Fibroblast of skin of right biceps (primary cell): Measurements from ENCODE around the gene ZDHHC24.
A peak's percentile ranks its signal among the peaks of the same experiment; 100 is the strongest.
"Not testable (repeated sequence)": the region's sequence is repeated elsewhere in the genome, so short reads cannot be mapped to it uniquely, and the experiment has no call there.

ENCODE experiments used
- DNase-seq: peaks from one replicate; pipeline ENCODE4 v3.0.0-alpha.2; 2013

Gene ZDHHC24, protein sequence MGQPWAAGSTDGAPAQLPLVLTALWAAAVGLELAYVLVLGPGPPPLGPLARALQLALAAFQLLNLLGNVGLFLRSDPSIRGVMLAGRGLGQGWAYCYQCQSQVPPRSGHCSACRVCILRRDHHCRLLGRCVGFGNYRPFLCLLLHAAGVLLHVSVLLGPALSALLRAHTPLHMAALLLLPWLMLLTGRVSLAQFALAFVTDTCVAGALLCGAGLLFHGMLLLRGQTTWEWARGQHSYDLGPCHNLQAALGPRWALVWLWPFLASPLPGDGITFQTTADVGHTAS

DNA sequence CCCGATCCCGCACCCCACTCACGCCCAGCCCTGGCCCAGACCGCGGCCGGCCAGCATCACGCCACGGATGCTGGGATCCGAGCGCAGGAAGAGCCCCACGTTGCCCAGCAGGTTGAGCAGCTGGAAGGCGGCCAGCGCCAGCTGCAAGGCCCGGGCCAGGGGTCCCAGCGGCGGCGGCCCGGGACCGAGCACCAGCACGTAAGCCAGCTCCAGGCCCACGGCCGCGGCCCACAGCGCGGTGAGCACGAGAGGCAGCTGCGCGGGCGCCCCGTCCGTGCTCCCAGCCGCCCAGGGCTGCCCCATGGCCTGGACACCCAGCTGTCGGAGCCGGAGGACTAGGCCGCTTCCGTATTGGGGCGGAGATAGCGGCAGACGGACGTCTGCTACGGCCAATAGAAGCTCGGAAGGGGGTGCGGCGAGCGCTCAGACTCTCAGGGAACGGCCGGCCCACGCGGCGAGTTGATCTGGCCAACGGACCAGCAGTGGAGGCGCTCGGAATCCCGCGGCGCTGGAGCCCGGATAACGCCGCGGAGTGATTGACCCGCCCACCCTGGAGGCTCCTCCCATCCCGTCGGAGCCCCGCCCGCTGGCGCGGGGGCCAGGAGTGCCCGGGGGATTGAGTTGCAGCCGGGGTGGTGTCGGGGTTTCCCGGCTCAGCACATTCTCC lies at the start of gene ZDHHC24:
TSS of gene ZDHHC24 (minus strand) at position 348 of the 667 bp plus-strand sequence. CDS start at position 303, 45 bp downstream.
- peak; percentile 97 for DNase-seq

DNA sequence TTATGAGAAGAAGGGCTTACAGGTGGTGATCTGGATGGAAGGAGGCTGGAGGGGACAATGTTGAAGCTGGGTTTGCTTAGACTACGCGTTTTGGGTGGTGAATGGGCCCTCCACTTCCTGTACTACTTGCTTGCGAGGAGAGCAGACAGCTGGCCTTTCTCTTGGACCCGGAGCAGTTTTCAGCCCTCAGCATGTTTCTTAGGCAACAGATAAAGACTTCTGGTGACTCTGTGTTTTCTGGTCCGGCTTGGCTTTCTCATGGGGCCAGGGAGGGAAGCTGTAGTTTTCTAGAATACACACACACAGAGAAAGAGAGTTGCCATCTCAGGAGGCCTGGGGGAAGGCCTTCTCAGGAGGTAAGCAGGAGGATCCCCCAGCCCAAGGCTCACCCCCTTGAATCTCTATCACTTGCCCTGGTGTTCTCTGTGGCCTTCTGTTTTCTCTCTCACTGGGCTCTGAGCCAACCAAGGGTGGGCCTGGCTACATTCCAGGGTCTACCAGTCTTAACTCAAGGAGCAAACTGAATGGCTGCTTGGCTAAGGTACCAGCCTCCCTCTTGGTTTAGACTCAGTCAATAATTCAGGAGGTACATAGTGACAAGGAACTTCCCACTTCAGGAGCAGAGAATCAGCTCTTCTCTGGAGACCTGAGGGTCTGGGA lies 49.5 kb upstream of the ZDHHC24 start:
- DNase-seq = no peak

DNA sequence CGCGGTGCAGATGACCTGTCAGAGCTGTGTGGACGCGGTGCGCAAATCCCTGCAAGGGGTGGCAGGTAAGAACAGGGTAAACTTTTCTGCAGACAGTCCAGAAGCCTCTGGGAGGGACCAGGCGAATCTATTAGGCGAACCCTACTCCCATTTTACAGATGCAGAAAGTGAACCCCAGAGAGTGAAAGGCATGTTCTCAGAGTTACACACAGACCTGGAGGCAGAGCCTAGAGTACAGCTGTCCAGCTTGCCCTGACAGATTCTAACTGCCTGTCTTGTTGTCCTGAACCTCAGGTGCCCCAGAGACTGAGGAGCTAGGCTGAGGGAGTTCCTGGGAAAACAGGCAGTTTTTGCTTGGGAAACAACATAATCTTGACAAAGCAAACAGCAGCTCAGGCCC lies 47.8 kb upstream of the ZDHHC24 start:
- DNase-seq = no peak

DNA sequence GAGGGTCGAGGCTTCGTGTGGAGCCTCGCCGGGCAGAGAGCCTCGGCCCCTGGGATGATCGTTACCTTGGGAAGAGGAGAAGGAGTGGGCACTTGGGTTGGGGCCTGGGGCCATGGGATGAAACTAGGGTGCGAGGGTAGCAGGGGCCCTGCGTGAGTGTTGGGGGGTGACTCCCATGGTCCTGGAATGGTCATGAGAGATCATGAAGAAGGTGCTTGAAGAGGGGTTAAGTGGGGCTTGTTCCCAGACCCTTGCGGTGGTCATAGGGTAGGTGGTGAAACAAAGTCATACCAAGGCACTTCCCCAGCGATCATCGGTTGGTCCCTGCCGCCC lies 47.4 kb upstream of the ZDHHC24 start:
- DNase-seq = no peak

DNA sequence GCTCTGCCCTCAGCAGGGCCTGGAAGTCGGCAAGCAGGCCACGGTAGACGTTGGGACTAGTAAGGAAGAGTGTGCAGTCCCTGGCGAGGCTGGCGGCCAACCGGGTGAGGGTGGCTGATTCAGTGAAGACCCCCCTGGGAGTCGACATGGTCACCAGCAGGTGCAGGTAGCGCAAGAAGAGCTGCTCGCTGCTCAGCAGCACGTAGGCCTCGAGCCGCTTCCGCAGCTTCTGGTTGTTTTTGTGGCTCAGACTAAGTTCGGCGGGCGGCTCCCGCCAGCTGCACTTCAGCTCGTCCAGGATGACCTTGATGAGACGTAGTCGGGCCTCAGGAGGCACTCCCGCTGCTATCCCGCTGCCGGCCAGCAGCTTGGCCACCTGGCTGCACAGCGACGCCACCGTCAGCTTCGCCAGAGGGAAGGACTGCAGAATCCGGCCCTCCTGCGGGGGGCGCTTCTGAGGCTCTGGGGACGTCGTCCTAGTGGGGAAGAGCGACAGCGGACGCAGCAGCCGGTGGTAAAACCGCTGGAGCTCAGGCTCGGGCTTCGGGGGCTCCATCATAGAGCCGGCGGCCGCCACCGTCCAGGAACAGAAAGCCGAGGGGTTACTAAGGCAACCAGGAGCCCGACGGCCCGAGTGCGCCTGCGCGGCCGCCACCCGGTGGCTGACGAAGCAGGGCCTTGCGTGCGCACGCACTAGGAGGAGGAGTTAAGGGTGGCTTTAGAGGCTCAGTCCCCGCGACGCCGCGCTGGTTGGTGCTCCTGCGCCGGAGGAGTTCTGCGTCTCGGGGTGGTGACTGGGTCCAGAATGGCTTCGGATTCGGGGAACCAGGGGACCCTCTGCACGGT lies 46.8 kb upstream of the ZDHHC24 start, which contains the start of the genes CCDC87 and CCS:
TSS of gene CCDC87 (minus strand) at position 607 of the 846 bp plus-strand sequence. CDS start at position 559, 48 bp downstream.
TSS of gene CCS (plus strand) at position 729 of the 846 bp plus-strand sequence. CDS start at position 806, 77 bp downstream.
- peak; percentile 93 for DNase-seq

DNA sequence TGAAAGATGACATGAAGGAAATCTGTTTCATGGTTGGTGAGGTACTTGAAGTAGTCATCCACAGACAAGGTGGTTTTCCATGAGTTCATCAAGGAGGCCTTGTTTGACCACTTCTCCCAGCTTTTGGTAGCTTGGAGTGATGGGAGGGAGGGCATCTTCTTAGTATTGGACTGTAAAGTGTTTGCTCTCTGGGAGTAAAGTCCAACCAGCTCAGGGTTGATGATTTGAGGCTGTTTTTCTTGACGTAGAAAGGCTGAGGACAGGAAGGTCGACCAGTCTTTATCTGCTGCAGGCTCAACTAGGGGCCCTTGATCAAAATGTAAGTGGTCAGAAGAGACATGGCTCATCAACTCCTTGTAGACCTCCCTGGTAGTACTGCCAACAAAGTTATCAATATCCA lies 45.3 kb upstream of the ZDHHC24 start:
- DNase-seq = no peak

DNA sequence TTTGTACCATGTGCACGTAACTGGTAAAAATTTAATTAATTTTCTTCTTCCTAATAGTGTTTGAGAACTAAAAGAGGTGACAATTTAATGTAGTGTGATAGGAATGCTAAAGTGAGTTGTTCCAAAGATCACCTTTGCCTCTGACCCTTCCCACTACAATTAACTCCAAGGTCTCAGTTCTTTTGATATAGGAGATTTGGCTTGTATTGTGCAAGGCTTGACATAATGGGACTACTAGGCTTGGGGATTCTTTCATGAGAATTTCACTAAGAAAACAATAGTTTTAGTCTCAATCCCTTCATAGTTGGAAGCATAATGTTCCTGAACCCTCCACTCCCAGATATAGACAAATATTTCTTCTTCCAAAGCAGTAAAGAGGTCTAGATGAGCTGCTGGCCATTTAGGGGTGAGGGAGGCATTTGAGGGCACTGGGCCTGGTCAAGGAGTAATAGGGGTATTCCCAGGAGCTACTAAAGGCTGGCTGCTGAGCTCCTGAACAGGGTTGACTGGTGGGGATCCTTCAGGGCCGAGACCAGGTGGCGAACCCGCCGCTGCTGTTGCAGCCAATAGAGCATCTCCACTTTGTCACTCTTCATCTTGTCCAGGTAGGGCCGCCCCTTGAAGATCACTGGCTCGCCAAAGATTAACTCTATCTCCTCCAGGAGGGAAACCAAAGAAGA lies 44.3 kb upstream of the ZDHHC24 start:
- DNase-seq = no peak

DNA sequence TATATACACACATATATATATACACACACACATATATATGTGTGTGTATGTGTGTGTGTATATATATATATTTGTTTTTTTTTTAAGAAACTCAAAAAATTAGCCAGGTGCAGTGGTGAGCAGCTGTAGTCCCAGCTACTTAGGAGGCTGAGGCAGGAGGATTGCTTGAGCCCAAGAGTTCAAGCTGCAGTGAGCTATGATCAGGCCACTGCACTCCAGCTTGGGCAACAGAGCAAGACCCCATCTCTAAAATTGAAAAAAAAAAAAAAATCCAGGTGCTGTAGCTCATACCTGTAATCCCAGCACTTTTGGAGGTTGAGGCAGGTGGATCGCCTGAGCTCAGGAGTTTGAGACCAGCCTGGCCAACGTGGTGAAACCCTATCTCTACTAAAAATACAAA lies 43.5 kb upstream of the ZDHHC24 start:
- DNase-seq = not testable (repeated sequence)

DNA sequence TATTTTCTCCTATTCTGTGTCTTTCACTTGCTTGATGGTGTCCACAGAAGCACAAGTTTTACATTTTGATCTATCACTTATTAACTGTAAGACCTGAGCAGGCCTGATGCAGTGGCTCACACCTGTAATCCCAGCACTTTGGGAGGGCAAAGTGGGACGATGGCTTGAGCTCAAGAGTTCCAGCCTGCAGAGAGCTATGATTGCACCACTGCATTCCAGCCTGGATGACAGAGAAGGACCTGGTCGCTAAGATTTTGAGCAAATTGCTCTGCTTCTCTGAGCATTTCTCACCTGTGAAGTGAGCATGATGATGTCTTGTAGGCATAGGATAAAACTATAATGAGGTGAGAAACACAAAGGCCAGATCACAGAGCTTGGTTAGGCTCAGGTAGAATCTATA lies 40.3 kb upstream of the ZDHHC24 start:
- no peak for DNase-seq

DNA sequence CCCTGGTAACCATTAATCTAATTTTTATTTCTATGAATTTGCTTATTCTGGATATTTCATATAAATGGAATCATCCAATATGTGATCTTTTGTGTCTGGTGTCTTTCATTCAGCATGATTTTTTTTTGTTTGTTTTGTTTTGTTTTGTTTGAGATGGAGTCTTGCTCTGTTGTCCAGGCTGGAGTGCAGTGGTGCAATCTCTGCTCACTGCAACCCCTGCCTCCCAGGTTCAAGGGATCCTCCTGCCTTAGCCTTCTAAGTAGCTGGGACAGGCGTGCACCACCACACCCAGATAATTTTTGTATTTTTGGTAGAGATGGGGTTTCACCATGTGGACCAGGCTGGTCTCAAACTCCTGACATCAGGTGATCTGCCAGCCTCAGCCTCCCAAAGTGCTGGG lies 39.6 kb upstream of the ZDHHC24 start:
- DNase-seq = not testable (repeated sequence)

DNA sequence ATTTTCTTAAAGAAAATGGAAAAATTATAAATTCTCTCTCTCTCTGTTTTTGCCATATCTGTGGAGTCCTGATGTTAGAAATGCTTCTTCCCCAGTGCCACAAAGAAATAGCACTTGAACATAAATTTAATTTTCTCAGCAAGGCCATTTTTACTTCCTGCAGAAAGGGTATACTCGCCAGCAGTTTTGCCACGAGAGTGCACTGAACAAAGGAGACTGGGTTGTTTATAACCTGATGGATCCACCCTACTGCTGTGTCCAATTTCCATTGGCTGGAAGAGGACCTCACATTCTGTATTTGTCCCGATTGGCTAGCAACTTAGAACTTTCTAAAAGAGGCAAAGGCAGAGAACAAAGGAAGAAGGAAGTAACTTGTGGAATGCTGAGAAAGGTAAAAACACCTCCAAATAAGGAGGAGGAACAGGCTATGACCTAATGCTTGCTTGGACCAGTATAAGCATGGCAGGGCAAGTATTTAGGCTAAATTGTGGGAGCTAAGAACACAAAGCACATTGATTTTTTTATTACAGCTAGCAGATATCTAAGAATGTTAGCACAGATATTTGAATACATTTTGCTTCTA lies 36.8 kb upstream of the ZDHHC24 start:
- not testable (repeated sequence) for DNase-seq

DNA sequence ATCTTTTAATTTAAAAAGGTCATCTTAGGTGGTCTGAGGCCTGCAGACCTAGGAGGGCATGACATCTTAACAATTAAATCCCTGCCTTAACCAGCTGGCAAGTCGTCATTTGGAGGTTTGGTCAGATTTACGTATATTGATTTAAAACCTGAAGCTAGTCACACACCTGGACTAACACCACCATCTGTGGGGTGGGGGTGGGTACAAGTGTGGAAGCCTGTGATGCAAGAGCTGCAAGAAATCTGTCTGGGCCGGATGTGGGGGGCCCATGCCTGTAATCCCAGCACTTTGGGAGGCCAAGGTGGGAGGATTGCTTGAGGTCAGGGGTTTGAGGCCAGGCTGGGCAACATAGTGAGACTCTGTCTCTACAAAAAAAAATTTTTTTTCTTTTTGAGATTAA lies 35.4 kb upstream of the ZDHHC24 start:
- no peak for DNase-seq

DNA sequence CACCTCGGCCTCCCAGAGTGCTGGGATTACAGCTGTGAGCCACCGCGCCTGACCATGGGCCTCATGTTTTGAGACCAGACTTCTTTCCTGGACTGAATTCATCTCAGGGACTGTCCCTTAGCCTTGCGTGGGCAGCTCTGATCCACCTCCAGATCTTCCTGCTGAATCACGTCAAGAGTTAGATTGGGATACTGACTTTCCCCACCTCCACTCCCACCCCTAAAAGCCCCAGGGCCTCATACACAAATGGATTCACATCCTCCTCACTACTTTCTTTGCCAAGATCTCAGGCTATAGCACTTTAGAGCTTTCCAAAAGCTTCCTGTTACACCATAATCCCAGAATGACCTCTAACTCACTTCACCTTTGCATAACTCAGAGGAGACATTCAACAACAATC lies 35.0 kb upstream of the ZDHHC24 start:
- DNase-seq = no peak

DNA sequence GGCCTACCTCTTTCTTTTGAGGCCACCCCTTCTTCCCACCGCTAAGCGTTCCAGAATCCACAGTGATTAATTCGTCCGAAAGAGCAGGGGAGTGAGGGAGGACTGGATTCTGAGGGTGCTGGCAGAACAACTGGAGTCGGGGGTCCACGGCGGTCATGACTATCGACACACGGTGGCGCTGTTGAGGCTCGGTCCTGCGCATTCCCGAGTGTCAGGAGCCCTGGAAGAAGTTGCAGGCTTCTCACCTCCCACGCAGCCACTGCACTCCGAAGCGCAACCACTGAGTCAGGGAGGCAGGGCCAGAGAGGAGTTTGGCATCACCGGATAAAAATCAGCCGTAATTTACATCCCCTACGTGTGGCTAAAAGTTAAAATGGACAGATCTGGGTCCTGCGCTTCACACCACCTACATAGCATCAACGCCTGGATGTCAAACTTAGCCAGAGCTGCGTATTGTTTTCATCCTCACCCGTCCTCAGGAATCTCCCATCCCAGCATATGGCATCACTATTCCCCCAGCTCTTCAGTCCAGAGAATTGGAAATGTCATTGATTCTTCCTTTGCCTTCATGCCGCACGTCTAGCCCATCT lies 33.3 kb upstream of the ZDHHC24 start:
- DNase-seq = peak; percentile 69

DNA sequence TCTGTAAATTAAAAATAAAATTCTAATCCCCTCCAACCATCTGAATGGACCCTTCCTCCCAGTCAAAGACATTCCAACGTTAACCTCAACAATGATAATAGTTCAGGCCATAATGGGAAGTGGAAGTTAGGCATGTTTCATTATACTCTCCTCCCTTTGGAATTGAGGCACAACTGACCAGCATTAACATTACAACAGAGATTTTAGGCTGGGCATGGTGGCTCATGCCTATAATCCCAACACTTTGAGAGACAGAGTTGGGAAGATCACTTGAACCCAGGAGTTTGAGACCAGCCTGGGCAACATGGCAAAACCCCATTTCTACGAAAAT lies 25.0 kb upstream of the ZDHHC24 start:
- no peak for DNase-seq

DNA sequence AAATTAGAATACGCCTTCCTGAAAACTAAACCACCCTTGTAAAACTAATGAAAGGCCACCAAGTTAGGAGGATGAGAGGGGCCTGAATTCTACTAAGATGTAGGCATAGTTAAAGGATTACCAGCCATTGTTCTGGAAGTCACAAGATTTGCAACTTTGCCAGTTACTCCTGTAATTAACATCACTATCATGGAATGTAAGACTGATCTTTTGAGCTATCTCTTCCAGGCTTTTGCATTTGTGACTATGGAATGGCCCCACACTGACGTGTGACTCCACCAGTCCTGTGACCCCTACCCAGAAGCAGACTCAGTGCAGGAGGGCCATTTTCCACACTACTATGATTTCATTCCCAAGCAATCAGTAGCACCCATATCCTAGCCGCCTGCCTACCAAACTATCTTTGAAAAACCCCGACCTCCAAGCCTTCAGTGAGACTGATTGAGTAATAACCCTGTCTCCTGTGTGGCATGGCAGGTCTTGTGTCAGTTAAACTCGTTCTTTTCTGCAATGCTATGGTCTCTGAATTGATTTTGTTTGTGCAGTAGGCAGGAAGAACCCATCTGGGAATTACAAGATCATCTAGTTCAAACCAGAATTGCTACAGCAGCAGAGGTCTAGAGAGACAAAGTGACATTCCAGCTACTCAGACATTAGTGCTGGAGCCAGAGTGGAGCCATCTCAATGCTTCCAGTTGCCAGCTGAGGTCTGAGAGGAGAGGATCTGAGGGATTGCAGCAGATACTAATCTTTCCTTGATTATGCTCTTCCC lies 24.4 kb upstream of the ZDHHC24 start:
- no peak for DNase-seq

DNA sequence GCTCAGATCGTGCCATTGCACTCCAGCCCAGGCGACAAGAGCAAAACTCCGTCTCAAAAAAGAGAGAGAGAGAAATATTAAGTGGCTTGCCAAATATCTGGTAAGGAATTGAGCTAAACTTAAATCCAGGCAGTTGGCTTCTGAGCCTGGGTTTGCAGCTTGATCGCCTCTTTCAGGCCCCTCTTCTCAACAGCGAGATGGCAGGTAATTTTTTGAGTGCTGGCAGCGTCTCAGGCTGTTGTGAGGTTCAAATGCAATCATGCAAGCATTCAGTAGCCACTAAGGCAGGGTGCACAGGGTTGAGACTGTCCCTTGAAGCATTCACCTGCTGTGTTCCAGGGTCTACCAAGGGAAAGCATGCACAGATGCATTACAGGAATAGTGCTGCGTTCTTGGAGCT lies 23.2 kb upstream of the ZDHHC24 start:
- DNase-seq = no peak

DNA sequence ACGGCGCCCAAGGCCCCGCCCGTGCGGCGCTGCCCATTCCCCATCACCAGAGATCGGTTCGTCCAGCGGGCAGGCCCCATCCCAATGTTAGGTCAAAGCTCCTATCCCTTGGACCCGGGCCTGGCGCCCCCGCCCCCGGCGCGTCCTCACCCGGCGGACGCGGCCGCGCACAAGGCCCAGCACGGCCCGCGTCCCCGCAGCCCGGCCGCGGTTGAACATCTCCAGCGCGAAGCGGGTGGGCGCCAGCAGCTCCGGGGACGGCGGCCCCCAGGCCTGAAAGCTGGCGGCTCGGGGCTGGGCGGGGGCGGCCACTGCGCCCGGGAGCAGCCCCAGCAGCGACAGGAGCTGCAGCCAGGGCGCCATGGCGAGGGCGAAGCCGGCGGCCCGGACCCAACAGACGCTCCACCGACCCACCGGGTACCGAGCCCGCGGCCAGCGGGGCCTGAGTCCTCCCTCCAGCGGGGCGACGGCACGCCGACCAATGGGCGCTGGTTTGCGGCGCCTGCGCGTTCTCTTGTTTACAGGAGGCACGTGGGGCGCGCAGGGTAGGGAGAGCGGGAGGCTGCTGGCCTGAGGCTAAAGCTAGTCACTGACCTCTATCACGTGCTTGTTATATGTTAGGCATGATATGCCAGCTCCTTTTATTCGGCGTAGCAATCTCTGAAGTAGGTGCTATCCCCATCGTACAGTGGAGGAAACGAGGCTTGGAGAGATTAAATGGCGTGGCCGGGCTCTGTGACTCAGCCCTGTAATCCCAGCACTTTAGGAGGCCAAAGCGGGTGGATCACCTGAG lies 22.5 kb upstream of the ZDHHC24 start, which contains the start of gene CTSF:
TSS of gene CTSF (minus strand) at position 483 of the 793 bp plus-strand sequence. CDS start at position 363, 120 bp downstream.
- DNase-seq = peak; percentile 70

DNA sequence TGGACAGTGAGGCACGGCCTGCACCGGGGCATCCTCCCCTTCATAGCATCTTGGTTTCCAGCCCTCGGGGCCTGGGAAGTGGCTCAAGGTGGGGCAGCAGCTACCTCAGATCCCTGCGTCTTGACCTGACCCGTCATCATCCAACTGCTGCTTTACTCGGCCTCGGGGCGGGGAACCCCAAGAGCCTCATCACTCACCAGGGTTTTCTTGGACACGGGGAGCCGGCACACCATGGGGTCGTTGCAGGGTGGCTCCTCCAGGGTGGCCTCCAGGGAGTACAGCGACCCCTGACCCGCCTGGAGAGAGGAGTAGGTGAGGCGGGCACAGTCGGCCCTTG lies 21.9 kb upstream of the ZDHHC24 start:
- DNase-seq = no peak

DNA sequence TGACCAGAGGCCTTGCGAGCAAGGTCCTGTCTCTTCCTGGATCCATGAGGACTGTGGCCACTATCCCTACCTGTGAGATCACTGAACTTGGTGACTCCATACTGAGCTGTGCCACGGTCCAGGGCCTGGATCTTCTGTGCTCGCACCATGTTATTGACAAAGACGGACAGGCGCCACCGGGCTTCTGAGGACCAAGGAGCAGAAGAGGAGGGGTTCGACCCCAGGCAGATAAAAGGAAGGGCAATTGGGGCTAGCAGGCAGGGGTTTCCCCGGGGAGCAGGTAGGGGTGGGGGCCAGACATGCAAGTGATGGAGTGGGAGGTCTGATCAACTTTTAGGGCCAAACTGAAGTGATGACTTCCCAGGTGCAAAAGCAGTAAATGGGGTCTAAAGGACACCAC lies 20.4 kb upstream of the ZDHHC24 start:
- no peak for DNase-seq
